ENCODE results near the gene SHC2. TPM values are rescaled to one million over a fixed set of nuclear protein-coding genes. Genes with fewer than 3 reads are reported as not detected.

Gene SHC2
- total RNA-seq, 1 experiment from 2014 or later = 0.18 TPM

GRCh38 chr19:403221-404027 is 57.4 kb downstream of the SHC2 start:
- no peak overlapping the region for H3K4me3 ChIP-seq (ENCODE audit: low read length)
- H3K27me3 ChIP-seq (ENCODE audit: low read length) = no peaks in the 10 kb centered on the region
- no peak overlapping the region for H3K9ac ChIP-seq (ENCODE audit: low read length)
- H3K4me1 ChIP-seq (ENCODE audit: insufficient read depth, low read length) = no peaks in the 10 kb centered on the region
- ChIA-PET CTCF (no interaction called here), POLR2A (ENCODE audit: unreplicated experiment) (no interaction called here)
- no peaks in the 10 kb centered on the region for H3K79me2 ChIP-seq (ENCODE audit: low read length)
- no peak overlapping the region for H3K27ac ChIP-seq (ENCODE audit: low read length)
- H3K36me3 ChIP-seq (ENCODE audit: low read depth, low read length) = no peaks in the 10 kb centered on the region
- BruUV-seq (replicated peaks) = no TSS peak
- no peaks in the 10 kb centered on the region for H4K20me1 ChIP-seq (ENCODE audit: low read length)
- intact Hi-C loops (cut with micrococcal nuclease) = no loop called here
- H3K4me2 ChIP-seq (ENCODE audit: low read length) = no peak overlapping the region
- DNase-seq = no peak
- H3F3A ChIP-seq (ENCODE audit: low read length, unreplicated experiment) = no peaks in the 10 kb centered on the region
- H3K9me2 ChIP-seq (replicated peaks; ENCODE audit: low read length) = no peaks in the 10 kb centered on the region
- no peak overlapping the region for H2AFZ ChIP-seq (ENCODE audit: low read length)
- no peak for TF ChIP-seq EZH2phosphoT487 (IDR thresholded peaks at IDR 0.05; ENCODE audit: borderline replicate concordance, low read length)
- TF ChIP-seq CTCF (conservative IDR thresholded peaks at IDR 0.05; ENCODE audit: low read depth, low read length) = no peak
- no peak for TF ChIP-seq EZH2 (IDR thresholded peaks at IDR 0.05; ENCODE audit: low read length, unreplicated experiment)
- no peaks in the 10 kb centered on the region for H3K9me3 ChIP-seq (ENCODE audit: low read length)
- ATAC-seq = peak; percentile 25

GRCh38 chr19:402786-403185 is 58.0 kb downstream of the SHC2 start:
- Histone ChIP-seq H3K36me3 (ENCODE audit: low read depth, low read length) (no peaks in the 10 kb centered on the region), H3K9me2 (replicated peaks; ENCODE audit: low read length) (no peaks in the 10 kb centered on the region), H4K20me1 (ENCODE audit: low read length) (no peaks in the 10 kb centered on the region), H3K79me2 (ENCODE audit: low read length) (no peaks in the 10 kb centered on the region), H3K4me3 (ENCODE audit: low read length) (no peak overlapping the region), H3K4me1 (ENCODE audit: insufficient read depth, low read length) (no peaks in the 10 kb centered on the region), H3K9ac (ENCODE audit: low read length) (no peak overlapping the region), H3F3A (ENCODE audit: low read length, unreplicated experiment) (no peaks in the 10 kb centered on the region), H3K27me3 (ENCODE audit: low read length) (no peaks in the 10 kb centered on the region), H2AFZ (ENCODE audit: low read length) (no peak overlapping the region), H3K4me2 (ENCODE audit: low read length) (no peak overlapping the region), H3K27ac (ENCODE audit: low read length) (no peak overlapping the region), H3K9me3 (ENCODE audit: low read length) (no peaks in the 10 kb centered on the region)
- ATAC-seq = no peak
- TF ChIP-seq CTCF (conservative IDR thresholded peaks at IDR 0.05; ENCODE audit: low read depth, low read length) (no peak), EZH2 (IDR thresholded peaks at IDR 0.05; ENCODE audit: low read length, unreplicated experiment) (no peak), EZH2phosphoT487 (IDR thresholded peaks at IDR 0.05; ENCODE audit: borderline replicate concordance, low read length) (no peak)
- DNase-seq = no peak
- ChIA-PET CTCF (no interaction called here), POLR2A (ENCODE audit: unreplicated experiment) (no interaction called here)
- no TSS peak for BruUV-seq (replicated peaks)
- intact Hi-C loops (cut with micrococcal nuclease) = no loop called here

- intact Hi-C loops (cut with micrococcal nuclease) = no loop called here
- no peak for TF ChIP-seq CTCF (conservative IDR thresholded peaks at IDR 0.05; ENCODE audit: low read depth, low read length)
- TF ChIP-seq EZH2 (IDR thresholded peaks at IDR 0.05; ENCODE audit: low read length, unreplicated experiment) = no peak
- no peak for TF ChIP-seq EZH2phosphoT487 (IDR thresholded peaks at IDR 0.05; ENCODE audit: borderline replicate concordance, low read length)
- H4K20me1 ChIP-seq (ENCODE audit: low read length) = no peaks in the 10 kb centered on the region
- H3K9me2 ChIP-seq (replicated peaks; ENCODE audit: low read length) = no peaks in the 10 kb centered on the region
- no TSS peak for BruUV-seq (replicated peaks)
- no peak overlapping the region for H3K4me3 ChIP-seq (ENCODE audit: low read length)
- no peaks in the 10 kb centered on the region for H3K9me3 ChIP-seq (ENCODE audit: low read length)
- no peak overlapping the region for H3K4me2 ChIP-seq (ENCODE audit: low read length)
- H3K36me3 ChIP-seq (ENCODE audit: low read depth, low read length) = no peaks in the 10 kb centered on the region
- DNase-seq (no peak), ATAC-seq (no peak)
- no peaks in the 10 kb centered on the region for H3K79me2 ChIP-seq (ENCODE audit: low read length)
- no peaks in the 10 kb centered on the region for H3K27me3 ChIP-seq (ENCODE audit: low read length)
- H3F3A ChIP-seq (ENCODE audit: low read length, unreplicated experiment) = no peaks in the 10 kb centered on the region
- H3K4me1 ChIP-seq (ENCODE audit: insufficient read depth, low read length) = no peaks in the 10 kb centered on the region
- H2AFZ ChIP-seq (ENCODE audit: low read length) = no peak overlapping the region
- no peak overlapping the region for H3K9ac ChIP-seq (ENCODE audit: low read length)
- no peak overlapping the region for H3K27ac ChIP-seq (ENCODE audit: low read length)
- CTCF ChIA-PET = no interaction called here
- POLR2A ChIA-PET (ENCODE audit: unreplicated experiment) = no interaction called here
Observed at GRCh38 chr19:401866-402511, 58.8 kb downstream of the SHC2 start.

Data from PC-3 (cell line).